SK-N-MC (cell line): ENCODE measurements around the gene GUCA2B.

Experiments
- EZH2 ChIP-seq: fragments of 200-600 bp; sonication (generic); IDR thresholded peaks from one replicate; pipeline ENCODE4 v1.6.1; 2017; ENCODE audit warnings: antibody characterized with exemption
- FOXP2 ChIP-seq: optimal IDR thresholded peaks from 2 replicates; pipeline ENCODE3; 2011; ENCODE audit warnings: mild to moderate bottlenecking, moderate library complexity; ENCODE audit not compliant: insufficient read depth; ENCODE audit errors: extremely low read length, control extremely low read depth
- POLR2AphosphoS5 ChIP-seq: IDR thresholded peaks from 2 replicates; pipeline ENCODE4 v1.6.1; 2012; ENCODE audit warnings: mild to moderate bottlenecking, low read depth, low read length, borderline replicate concordance

- TF ChIP-seq FOXP2 (no peak), EZH2 (no peak), POLR2AphosphoS5 (no peak)
Measured at GRCh38 chr1:42138586-42138985, 14.6 kb upstream of the GUCA2B start.
